Activated CD4-positive, alpha-beta T cell treated with anti-CD3 and anti-CD28 coated beads for 36 hours (primary cell): ENCODE data around the gene PLCXD1. TPM values are rescaled to one million over a fixed set of nuclear protein-coding genes. Genes with fewer than 3 reads are reported as not detected.
"Not testable (repeated sequence)": the region's sequence is repeated elsewhere in the genome, so short reads cannot be mapped to it uniquely, and the experiment has no call there.

ENCODE experiments used
- ATAC-seq: fragments of 200-7000 bp; cut with Tn5 transposase; one replicate; pipeline ENCODE4 v1.10.0; 2021; ENCODE audit warnings: mild to moderate bottlenecking, moderate library complexity
- CTCF ChIA-PET: fragments of 350-600 bp; sonication (Branson Sonifier 250); formaldehyde crosslinking; loops from one replicate; lab custom pipeline; 2021; ENCODE audit warnings: antibody characterized with exemption; lab: Charles Lee
- POLR2A ChIA-PET: fragments of 350-600 bp; sonication (Branson Sonifier 250); formaldehyde crosslinking; loops from one replicate; lab custom pipeline; 2021; ENCODE audit warnings: antibody characterized with exemption, inconsistent platforms; lab: Charles Lee
- DNase-seq: peaks from one replicate; pipeline ENCODE4 v3.0.0-alpha.2; 2020
- H3K27ac Mint-ChIP-seq: one replicate; pipeline ENCODE4 v1.8.0; 2021; ENCODE audit warnings: mixed read lengths
- H3K27me3 Mint-ChIP-seq: one replicate; pipeline ENCODE4 v1.8.0; 2021; ENCODE audit warnings: mixed read lengths
- H3K36me3 Mint-ChIP-seq: one replicate; pipeline ENCODE4 v1.8.0; 2021; ENCODE audit warnings: low read depth, mixed read lengths
- H3K4me1 Mint-ChIP-seq: one replicate; pipeline ENCODE4 v1.8.0; 2021; ENCODE audit warnings: mixed read lengths
- H3K4me3 Mint-ChIP-seq: one replicate; pipeline ENCODE4 v1.8.0; 2021; ENCODE audit warnings: mild to moderate bottlenecking, moderate library complexity, mixed read lengths
- H3K9me3 Mint-ChIP-seq: one replicate; pipeline ENCODE4 v1.8.0; 2021; ENCODE audit warnings: low read depth, mixed read lengths
- intact Hi-C, 2 experiments: fragments of 100-400 bp; cut with DNase I in 1 of 2; cut with micrococcal nuclease in 1 of 2; formaldehyde crosslinking; loops; one replicate each; pipeline versions ENCODE4 v1.14.2 to v1.15.1; 2022 to 2024; cut with DNase I, micrococcal nuclease
- total RNA-seq, 2 experiments: library from RNA; stranded (reverse); gene quantifications; one replicate each; pipeline ENCODE4 v1.2.3, GENCODE V29; 2021

The PLCXD1 gene
- total RNA-seq, 2 experiments from 2014 or later: 92.8 to 127 TPM

DNA sequence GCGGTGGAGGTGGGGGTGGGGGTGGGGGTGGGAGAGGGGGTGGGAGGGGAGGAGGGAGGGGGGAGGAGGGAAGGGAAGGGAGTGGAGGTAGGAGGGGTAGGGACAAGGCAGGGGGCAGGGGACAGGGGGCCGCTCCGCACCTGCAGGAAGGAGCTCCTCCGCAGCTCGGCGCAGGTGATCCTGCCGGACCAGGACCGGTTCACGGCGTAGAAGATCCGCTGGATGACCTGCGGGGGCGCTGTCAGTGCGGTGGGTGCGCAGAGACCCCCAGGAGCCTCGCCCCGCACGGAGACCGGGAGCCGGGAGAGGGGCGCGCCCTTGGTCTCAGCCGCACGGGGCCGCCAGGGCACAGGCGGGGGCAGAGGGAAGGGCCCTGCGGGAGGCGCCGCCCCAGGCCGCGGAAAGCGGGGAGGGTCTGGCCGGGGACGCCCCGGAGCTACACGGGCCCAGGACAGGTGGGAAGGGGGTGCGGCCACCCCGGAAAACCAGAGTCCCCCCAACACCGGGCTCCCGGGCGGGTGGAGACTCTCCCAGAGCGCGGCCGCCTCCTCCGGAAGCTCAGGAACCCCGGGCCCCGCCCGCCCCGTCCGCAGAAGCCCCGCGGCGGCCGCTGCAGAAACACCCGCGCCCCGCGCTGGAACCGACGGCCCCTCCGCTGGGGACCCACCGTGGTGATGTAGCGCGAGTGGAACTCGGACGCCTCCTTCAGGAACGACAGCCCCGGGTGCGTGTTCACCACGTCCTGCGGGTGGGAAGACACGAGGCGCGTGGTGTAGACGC is 65.0 kb downstream of the PLCXD1 start:
- H3K36me3 Mint-ChIP-seq: peaks cover 11% of the 10 kb centered on the region
- intact Hi-C loops: no loop called here
- DNase-seq (no peak), ATAC-seq (no peak)
- no peaks in the 10 kb centered on the region for H3K27me3 Mint-ChIP-seq
- H3K4me3 Mint-ChIP-seq: no peak overlapping the region
- CTCF ChIA-PET: no interaction called here
- H3K27ac Mint-ChIP-seq: no peak overlapping the region
- POLR2A ChIA-PET: no interaction called here
- H3K4me1 Mint-ChIP-seq: no peaks in the 10 kb centered on the region
- no peaks in the 10 kb centered on the region for H3K9me3 Mint-ChIP-seq

DNA sequence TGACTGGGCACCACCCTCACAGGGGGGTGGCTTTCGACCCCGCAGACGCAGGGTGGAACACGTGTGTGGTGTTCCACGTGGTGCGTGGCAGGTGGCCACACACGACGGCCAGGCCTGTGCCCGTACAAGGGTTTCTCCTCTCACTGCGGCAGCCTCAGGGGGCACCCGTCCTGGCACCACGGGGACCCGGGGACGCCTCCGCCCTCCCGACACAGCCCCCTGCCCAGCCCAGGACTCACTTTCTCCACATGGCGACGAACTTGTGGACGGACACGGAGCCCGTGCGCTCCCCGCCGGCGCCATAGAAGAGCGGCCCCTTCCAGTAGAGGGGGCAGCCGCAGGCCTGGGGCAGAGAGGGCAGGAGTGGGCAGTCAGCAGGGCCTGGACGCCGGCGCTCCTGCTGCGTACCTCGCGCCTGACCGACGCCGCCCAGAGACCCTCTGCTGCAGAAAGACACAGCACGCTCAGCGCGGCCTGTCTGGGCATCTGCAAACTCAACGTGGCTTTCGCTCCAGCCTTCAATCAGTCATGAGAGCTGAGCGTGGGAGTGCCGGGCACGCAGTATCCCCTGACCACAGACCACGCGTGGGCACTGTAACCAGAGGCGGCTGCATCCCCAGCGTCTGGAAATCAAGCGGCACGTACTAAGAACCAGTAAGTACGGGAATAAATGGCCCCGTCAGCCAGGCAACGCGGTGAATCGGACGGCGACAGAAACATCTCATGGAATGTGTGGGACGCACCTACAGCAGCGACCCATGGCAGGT is 66.4 kb downstream of the PLCXD1 start:
- ChIA-PET CTCF (no interaction called here), POLR2A (no interaction called here)
- Mint-ChIP-seq H3K36me3 (peaks cover 6% of the 10 kb centered on the region), H3K4me1 (no peaks in the 10 kb centered on the region), H3K27me3 (no peaks in the 10 kb centered on the region), H3K27ac (no peak overlapping the region), H3K9me3 (no peaks in the 10 kb centered on the region), H3K4me3 (no peak overlapping the region)
- intact Hi-C loops: no loop called here
- DNase-seq (no peak), ATAC-seq (no peak)

DNA sequence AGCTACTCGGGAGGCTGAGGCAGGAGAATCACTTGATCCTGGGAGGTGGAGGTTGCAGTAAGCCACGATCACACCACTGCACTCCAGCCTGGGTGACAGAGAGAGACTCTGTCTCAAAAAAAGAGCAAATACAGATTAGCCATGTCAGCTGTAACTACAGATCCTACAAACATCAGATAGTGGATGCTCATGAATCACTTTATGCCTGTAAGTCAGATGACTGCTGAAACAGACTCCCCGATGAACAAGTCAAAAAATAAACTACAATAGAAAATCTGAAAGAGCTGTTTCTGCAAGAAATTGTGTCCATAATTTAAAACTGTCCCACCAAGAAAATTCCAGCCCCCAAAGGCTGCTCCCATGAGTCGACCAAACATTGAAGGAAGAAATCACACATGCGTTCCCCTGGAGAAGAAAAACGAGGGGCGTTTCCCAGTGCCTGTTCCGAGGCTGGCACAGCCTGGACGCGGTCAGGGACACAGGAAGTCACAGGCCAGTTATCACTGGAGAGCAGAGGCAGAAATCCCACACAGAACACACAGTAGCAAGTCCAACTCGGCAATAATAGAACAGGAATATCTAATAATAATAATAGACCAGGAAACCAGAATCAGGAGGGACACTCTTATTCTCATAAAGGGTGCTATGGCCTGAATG is 67.4 kb downstream of the PLCXD1 start:
- intact Hi-C loops: no loop called here
- H3K9me3 Mint-ChIP-seq: no peaks in the 10 kb centered on the region
- ATAC-seq (no peak), DNase-seq (no peak)
- peaks cover 6% of the 10 kb centered on the region for H3K36me3 Mint-ChIP-seq
- H3K27ac Mint-ChIP-seq: no peak overlapping the region
- H3K4me3 Mint-ChIP-seq: no peak overlapping the region
- no peaks in the 10 kb centered on the region for H3K4me1 Mint-ChIP-seq
- ChIA-PET POLR2A (no interaction called here), CTCF (no interaction called here)
- no peaks in the 10 kb centered on the region for H3K27me3 Mint-ChIP-seq

DNA sequence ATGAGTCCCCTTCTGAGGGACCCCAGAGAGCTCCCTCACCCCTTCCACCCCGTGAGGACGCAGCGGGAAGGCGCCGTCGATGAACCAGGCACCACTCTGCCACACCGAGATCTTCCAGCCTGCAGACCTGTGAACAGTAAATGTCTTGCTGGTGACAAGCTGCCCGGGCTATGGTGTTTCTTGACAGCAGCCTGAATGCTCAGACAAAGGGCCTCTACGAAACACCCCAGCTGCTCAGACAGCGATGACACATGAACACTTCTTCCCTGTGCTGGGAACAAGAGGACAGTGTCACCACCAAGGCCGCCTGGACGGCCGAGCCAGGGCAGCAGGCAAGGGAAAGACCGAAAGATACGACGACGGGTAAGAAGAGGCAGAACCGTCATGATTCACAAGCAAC is 68.0 kb downstream of the PLCXD1 start:
- DNase-seq (no peak), ATAC-seq (no peak)
- H3K9me3 Mint-ChIP-seq: no peaks in the 10 kb centered on the region
- intact Hi-C loops: no loop called here
- no peaks in the 10 kb centered on the region for H3K27me3 Mint-ChIP-seq
- H3K27ac Mint-ChIP-seq: no peak overlapping the region
- no peaks in the 10 kb centered on the region for H3K4me1 Mint-ChIP-seq
- ChIA-PET CTCF (no interaction called here), POLR2A (no interaction called here)
- H3K36me3 Mint-ChIP-seq: peaks cover 6% of the 10 kb centered on the region
- no peak overlapping the region for H3K4me3 Mint-ChIP-seq

DNA sequence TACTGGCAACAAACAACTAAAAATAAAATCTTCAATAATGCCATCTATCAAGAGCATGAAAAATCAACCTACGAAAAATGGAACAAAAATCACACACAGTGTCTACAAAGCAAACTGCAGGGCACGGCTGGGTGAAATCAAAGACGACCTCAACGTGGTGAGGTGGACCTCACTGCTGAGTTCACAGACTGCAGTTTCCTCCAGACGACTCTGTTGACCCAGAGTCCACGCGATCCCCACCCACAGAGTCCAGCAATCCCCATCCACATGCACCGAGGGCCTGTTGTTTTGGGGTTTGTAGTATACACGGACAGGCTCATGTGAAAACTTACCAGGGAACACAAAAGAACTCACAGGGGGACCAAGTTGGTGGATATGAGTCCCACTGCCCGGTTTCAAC is 68.5 kb downstream of the PLCXD1 start:
- H3K27me3 Mint-ChIP-seq: no peaks in the 10 kb centered on the region
- ATAC-seq (no peak), DNase-seq (no peak)
- CTCF ChIA-PET: no interaction called here
- POLR2A ChIA-PET: no interaction called here
- no peaks in the 10 kb centered on the region for H3K4me1 Mint-ChIP-seq
- intact Hi-C loops: no loop called here
- no peaks in the 10 kb centered on the region for H3K9me3 Mint-ChIP-seq
- H3K27ac Mint-ChIP-seq: no peak overlapping the region
- peaks cover 6% of the 10 kb centered on the region for H3K36me3 Mint-ChIP-seq
- H3K4me3 Mint-ChIP-seq: no peak overlapping the region

DNA sequence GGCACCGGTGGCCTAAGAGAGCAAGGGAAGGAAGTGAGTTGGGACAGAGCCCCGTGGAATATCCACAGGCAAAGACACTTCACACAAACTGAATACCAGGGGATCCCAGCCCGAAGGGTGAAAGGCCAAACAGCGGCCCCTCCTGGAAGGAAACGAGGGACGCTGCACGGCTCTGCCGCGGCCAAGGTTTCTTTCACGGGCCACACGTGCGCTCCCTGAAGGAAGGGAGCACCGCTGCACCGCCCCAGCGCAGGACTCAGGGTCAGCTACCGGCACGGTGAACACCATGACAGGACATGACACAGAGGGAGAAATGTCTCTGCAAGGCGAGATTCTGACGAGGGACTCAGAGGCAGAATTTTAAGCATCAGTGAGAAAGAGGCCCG is 69.0 kb downstream of the PLCXD1 start:
- Mint-ChIP-seq H3K27me3 (no peaks in the 10 kb centered on the region), H3K36me3 (peaks cover 8% of the 10 kb centered on the region)

DNA sequence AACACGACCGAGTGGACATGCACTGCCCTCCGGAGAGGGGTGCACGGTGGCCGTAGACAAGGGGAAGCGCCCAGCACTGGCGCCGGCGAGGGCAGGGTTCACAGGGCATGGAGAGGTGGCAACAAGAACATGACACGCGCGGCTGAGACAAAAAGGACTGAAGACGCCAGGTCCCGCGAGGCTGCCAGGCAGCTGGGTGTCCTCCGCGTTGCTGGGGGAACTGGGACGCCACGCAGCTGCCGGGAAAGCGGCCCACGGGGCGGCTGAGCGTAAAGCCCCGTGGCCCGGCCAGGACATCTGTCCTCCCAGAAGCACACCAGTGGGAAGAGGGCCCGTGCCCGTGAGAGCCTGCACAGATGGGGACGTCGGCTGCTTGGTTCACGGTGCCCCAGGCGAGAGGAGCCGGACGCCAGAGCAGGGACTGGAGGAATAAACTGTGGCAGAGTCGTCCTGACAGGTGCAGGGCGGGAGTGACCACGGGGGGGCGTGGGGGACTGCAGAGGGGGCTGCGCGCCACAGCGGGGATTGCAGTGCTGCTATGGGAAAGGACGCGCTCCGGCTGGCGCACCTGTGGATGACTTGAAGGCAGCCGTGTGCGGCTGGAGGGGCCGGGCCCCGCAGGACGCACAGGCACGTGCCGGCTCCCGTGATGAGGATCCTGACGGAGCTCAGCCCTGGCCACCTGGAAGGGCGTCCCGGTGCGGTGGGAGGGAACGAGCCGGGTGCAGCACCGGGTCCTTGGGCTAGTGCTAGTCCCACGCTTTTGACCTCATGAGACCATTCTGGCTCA is 69.5 kb downstream of the PLCXD1 start:
- no peak overlapping the region for H3K4me3 Mint-ChIP-seq
- H3K27me3 Mint-ChIP-seq: no peaks in the 10 kb centered on the region
- ATAC-seq (no peak), DNase-seq (no peak)
- H3K27ac Mint-ChIP-seq: no peak overlapping the region
- intact Hi-C loops: no loop called here
- no peaks in the 10 kb centered on the region for H3K9me3 Mint-ChIP-seq
- POLR2A ChIA-PET: no interaction called here
- no peaks in the 10 kb centered on the region for H3K4me1 Mint-ChIP-seq
- CTCF ChIA-PET: no interaction called here
- peaks cover 12% of the 10 kb centered on the region for H3K36me3 Mint-ChIP-seq

More for the DNA sequence above, 69.0 kb downstream of the PLCXD1 start:
- ATAC-seq (no peak), DNase-seq (no peak)
- intact Hi-C loops: no loop called here
- Mint-ChIP-seq H3K27ac (no peak overlapping the region), H3K9me3 (no peaks in the 10 kb centered on the region), H3K4me1 (no peaks in the 10 kb centered on the region), H3K4me3 (no peak overlapping the region)
- CTCF ChIA-PET: no interaction called here
- POLR2A ChIA-PET: no interaction called here

DNA sequence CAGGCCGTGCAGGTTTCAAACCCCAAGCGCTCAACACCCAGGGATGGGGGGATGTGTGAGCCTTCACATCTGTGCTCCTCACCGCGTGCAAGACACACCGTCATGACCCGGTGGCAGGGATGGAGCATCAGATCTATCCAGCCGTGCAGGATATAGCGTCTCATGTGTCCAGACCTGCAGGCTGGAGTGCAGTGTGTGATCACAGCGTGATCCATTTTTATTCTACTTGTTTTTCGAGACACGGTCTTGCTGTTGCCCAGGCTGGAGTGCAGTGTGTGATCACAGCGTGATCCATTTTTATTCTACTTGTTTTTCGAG is 70.1 kb downstream of the PLCXD1 start:
- ATAC-seq, intact Hi-C loops, DNase-seq, POLR2A ChIA-PET, H3K27ac Mint-ChIP-seq, H3K27me3 Mint-ChIP-seq, H3K4me3 Mint-ChIP-seq, H3K9me3 Mint-ChIP-seq, H3K4me1 Mint-ChIP-seq, CTCF ChIA-PET: not testable (repeated sequence)
- H3K36me3 Mint-ChIP-seq: peaks cover 15% of the 10 kb centered on the region

DNA sequence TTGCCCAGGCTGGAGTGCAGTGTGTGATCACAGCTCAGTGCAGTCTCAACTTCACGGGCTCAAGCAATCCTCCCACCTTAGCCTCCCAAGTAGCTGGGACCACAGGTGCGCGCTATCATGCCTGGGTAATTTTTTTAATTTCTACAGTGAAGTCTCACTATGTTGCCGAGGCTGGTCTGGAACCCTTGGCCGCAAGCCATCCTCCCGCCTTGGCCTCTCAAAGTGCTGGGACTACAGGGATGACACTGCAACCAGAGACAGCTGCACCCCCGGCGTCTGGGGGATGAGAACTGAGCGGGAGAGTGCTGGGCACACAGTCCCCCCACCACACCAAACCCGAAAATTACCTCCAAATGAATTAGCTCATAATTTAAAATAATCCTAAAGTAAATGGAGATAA is 70.6 kb downstream of the PLCXD1 start:
- DNase-seq (no peak), ATAC-seq (no peak)
- no peak overlapping the region for H3K27ac Mint-ChIP-seq
- CTCF ChIA-PET: no interaction called here
- H3K9me3 Mint-ChIP-seq: no peaks in the 10 kb centered on the region
- peaks cover 4% of the 10 kb centered on the region for H3K4me1 Mint-ChIP-seq
- peaks cover 19% of the 10 kb centered on the region for H3K36me3 Mint-ChIP-seq
- POLR2A ChIA-PET: no interaction called here
- H3K27me3 Mint-ChIP-seq: no peaks in the 10 kb centered on the region
- intact Hi-C loops: no loop called here
- no peak overlapping the region for H3K4me3 Mint-ChIP-seq

DNA sequence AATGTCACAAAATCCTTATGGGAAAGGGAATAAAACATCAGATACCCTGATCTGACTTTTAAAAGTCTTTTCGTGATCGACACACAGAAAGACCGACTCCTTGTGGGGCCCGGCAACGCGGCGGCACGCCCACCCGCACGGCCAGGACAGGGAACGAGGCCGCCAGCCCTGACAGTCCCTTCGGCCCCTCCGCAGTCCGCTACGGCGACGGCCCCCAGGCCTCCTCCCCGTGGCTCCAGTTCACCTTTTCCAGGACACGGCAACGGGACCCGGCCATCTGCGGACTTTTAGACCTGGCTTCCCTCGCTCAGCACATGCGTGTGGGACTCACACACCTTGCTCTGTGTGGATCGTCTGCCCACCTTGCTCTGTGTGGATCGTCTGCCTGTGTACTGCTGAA is 71.0 kb downstream of the PLCXD1 start:
- ATAC-seq (no peak), DNase-seq (no peak)
- POLR2A ChIA-PET: no interaction called here
- Mint-ChIP-seq H3K9me3 (no peaks in the 10 kb centered on the region), H3K4me1 (peaks cover 8% of the 10 kb centered on the region), H3K27ac (no peak overlapping the region), H3K4me3 (no peak overlapping the region), H3K27me3 (no peaks in the 10 kb centered on the region), H3K36me3 (peaks cover 23% of the 10 kb centered on the region)
- intact Hi-C loops: no loop called here
- CTCF ChIA-PET: no interaction called here

DNA sequence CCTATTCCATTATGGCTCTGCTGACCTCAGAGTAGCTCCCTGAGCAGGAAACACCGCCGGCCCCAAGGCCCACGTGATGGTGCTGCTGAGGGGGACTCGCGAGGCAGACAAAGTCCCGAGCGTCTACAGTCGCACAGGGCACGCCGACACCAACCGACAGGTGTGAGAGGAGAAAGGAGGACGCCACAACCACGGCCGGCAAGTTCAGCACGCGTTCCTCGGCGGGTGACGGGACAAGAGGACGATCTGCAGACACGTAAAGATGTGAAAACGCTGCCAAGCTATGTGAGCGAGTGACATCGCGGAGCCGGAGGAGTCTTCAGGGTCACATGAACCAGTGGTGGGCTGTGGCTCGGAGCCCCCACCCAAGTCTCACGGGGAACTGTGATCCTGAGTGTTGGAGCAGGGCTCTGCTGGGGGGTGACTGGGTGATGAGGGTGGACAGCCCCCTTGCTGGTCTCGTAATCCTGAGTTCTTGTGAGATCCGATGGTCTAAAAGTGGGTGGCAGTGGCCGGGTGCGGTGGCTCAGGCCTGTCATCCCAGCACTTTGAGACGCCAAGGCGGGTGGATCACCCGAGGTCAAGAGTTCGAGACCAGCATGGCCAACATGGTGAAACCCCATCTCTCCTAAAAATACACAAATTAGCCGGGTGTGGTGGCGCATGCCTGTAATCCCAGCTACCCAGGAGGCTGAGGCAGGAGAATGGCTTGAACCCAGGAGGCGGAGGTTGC is 71.6 kb downstream of the PLCXD1 start:
- Mint-ChIP-seq H3K9me3 (peaks cover 3% of the 10 kb centered on the region), H3K4me3 (no peak overlapping the region), H3K4me1 (peaks cover 14% of the 10 kb centered on the region), H3K27me3 (no peaks in the 10 kb centered on the region), H3K27ac (no peak overlapping the region), H3K36me3 (peaks cover 29% of the 10 kb centered on the region)
- DNase-seq: no peak
- ChIA-PET POLR2A (no interaction called here), CTCF (no interaction called here)
- intact Hi-C loops: no loop called here
- ATAC-seq: no peak
